Fibroblast of skin of abdomen (primary cell): ENCODE data around the gene CCNB2.
A peak's percentile ranks its signal among the peaks of the same experiment; 100 is the strongest.
"Not testable (repeated sequence)": the region's sequence is repeated elsewhere in the genome, so short reads cannot be mapped to it uniquely, and the experiment has no call there.

ENCODE experiments used
- DNase-seq: peaks from one replicate; pipeline ENCODE4 v3.0.0-alpha.2; 2013

Gene CCNB2

GRCh38 chr15:59133929-59134427, 29.0 kb downstream of the CCNB2 start:
- no peak for DNase-seq

DNA sequence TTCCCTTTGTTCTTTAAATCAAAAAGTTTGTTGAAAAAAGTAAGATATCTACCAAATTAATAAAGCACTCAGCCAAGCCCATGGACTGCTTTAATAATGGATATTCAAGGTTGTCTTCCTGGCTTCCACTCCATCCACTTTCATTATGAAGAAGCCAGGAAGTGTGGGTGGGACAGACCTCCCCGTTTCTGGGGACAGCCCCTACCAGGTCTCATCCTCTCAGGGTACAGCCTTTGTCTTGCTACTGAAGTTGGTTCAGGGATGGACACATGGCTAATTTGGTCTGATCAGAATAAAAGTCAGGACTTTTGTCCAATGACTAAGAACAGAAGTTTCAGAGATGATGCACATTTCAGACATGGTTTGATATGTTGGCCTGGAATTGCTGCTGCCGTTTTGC, 32.6 kb downstream of the CCNB2 start:
- no peak for DNase-seq

DNA sequence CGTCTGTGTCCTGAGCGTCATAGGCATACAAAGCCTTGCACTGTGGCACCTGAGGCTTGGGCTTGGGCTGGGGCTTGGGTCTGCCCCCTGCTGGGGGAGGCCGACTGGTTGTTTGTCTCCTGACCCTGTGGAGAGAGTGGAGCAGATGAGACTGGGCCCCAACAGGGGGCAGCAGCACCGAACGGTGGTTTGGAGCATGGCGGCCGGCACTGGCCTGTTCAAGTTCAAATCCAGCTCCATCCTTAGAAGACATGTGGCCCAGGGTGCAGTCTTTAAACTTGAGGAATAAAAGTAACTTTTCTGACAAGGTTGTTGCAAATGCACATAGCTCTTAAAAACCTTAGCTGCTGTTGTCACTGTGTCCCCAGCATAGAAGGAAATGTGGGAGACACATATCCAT, 33.3 kb downstream of the CCNB2 start:
- peak; percentile 25 for DNase-seq

DNA sequence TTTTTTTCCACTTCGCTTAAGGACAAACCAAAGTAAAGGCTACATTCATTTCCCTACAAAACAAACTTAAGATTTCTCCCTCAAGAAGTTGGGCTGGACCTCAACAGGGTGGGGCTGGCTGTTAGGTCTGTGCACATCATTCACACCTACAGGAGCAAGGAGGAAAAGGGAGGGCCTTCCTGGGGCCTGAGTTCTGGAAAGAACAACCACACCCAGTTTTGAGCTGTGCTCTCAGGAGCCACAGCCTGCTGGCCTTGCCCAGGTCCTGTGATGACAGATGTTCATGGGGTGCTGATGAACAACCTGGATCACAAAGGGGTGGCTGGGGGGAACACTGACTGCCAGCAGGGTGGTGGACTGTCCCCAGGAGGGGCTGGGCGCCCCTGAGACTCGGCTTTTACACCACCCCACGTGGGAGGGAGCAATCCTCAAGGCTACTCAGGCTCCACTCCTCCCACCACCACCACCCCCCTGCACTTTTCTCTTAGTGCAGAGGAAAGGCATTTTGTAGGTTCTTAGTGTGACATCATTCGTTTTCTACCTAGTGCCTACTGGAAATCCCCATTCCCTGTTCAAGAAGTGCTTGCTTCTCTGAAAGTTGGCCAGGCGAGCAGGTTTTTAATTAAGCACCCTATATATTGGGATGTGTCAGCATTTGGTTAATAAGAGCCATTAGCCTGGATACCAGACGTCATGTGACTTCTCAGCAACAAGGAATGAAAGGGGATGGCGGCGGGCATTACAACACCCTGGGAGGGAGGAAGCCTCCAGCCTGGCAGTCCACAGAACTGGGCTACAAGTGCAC, 35.7 kb downstream of the CCNB2 start:
- DNase-seq = peak; percentile 31

DNA sequence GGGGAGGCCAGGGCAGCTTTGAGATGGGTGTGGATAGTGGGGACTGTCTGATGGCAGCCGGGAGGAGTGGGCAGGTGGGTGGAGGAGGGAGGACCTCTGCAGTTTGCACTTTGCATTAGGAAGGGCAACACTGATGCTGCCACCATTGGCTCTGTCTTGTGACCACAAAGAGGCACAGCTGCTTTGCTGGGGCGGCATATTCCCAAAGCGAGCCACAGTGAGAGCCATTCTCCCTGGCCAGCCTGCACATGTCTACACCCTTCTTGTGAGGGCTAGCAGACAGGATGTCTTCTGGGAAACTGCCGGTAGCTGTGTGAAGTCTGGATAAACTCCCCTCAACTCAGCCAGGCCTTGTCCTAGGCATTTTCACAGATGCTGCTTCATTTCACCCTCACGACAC, 38.3 kb downstream of the CCNB2 start:
- DNase-seq = no peak

DNA sequence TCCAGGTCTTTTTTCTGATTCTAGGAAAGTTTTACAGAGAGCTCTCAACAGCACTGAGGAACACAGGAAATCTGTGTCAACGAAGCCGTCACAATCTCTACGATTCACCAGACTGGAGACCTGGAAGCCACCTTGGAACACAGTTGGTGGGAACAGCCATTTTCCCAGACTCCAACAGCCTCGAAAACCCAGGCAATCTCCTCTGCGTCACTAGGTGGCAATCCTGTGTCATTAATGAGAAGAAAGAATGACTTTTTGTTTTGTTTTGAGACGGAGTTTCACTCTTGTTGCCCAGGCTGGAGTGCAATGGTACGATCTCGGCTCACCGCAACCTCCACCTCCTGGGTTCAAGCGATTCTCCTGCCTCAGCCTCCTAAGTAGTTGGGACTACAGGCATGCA, 39.6 kb downstream of the CCNB2 start:
- DNase-seq = not testable (repeated sequence)

DNA sequence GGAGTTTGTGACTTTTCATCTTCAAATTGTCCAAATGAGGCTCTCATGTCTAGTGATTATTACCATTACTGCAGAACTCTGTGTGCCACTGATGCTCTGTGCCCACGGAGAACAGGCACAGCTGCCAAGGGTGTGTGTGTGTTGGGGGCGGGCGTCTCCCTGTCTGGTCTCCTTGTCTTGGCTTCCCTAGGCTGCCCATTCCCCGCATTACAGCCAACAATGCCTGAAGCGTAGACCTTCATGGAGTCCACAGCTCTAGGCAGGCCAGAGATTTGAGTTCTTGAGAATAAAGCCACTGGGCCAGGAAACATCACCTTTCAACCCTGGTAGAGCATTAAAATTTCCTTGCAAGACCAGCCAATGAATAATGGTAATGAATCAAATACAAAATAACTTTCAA, 42.7 kb downstream of the CCNB2 start:
- no peak for DNase-seq

DNA sequence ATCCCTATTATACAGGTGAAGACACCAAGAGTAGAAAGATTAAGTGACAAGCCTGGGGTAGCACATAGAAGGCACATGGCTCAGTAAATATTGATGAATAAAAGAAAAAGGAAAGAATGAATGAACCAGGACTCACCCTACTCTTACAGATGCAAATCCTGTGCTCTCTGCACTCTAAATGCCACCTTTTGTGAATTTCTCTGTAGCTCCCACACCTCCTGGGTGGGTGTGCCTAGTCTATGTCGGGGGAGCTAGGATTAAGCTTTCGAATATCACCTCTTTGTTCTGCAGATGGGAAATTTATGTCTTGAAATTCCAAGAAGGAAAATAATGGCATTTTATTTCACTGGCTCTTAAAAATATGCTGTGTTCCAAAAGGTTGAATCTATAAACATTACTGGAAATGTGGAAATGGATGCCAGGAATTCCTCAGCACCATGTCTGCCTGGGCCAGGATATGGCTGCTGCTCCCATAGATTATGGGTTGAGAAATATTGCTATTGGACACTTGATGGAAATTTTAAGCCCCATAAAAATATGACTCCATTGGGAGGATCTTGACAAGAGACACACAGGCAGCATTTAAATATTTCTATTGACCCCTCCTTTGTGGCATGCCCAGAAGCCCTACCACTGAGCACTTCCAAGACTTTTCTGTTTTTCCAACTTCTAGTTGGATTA, 43.3 kb downstream of the CCNB2 start:
- DNase-seq = peak; percentile 70

- no peak for DNase-seq
These were observed 45.2 kb downstream of the CCNB2 start for GRCh38 chr15:59150185-59150584.

GRCh38 chr15:59152694-59153450, 47.9 kb downstream of the CCNB2 start:
- no peak for DNase-seq

GRCh38 chr15:59153466-59153865, 48.5 kb downstream of the CCNB2 start:
- DNase-seq = no peak

DNA sequence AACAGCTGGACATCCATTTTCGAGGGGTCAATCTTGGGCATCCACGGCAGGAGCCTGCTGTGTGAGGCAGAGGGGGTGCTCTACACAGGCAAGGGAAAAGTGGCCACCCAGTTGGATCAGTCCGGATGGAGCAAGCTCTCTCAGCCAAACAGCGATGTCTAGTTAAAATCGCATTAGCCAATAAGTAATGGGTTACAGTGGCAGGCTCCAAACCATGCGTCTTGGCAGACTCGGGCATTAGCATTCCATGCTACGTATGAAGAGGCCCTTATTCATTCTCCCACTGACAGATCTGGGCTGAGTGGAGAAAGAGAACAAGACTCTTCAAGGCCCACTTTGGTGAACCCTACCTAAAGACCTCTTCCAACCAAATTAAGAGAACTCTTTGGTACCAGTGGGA, 49.3 kb downstream of the CCNB2 start:
- DNase-seq = no peak

GRCh38 chr15:59155431-59155830, 50.5 kb downstream of the CCNB2 start:
- DNase-seq = no peak

DNA sequence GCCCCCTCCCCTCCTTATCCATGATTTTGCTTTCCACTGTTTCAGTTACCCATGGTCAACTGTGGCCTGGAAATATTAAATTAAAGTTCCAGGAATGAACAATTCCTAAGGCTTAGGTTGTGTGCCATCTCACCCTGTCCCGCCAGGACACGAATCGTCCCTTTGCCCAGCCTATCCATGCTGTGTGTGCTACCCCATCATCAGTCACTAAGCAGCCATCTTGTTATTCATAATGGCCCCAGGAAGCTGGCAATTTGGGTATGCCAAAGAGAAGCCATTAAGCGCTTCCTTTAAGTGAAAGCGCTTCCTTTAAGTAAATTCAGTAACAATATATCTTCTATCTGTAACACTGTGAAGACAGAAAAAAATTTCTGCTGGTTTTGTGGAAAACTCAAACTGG, 52.5 kb downstream of the CCNB2 start:
- no peak for DNase-seq

DNA sequence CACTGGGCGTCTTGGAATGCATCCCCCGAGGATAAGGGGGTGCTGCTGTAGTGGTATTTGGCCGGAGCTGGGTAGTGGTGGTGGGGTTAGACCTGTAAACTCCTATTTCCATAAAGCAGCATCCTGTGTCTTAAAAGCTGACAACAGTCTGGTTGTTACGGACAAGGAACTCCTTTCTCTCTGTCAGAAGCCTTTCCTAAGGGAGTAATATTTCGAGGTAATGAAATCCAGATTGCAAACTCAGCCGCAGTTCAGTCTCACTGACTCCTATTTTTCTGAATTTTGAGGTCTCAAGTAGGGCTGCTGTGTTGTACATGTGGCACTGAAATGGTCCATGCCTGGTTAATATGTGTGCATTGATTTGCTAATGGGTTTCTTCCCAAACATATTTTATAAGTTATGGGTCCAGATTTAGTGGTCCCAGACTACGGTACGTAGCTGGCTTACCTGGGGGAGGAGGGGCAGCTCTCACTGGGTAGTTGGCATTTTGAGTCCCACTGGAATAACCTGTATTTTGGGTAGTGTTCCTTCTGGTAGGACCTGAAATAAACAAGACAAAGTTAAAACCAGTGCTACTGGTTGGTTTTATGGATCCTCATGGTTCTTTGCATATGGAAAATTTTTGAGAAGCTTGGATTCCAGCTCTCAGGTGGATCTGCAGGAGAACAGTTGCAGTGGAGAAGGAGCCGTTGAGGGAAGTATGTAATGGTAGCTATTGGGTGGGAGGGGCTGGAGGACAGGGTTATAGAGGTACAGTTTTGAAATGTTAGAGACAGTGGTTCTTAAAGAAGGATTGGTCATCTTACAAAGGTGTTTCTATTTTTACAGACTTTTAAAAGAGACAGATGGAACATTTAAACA, 53.1 kb downstream of the CCNB2 start:
- DNase-seq = peak; percentile 43

GRCh38 chr15:59158701-59159034, 53.7 kb downstream of the CCNB2 start:
- no peak for DNase-seq

DNA sequence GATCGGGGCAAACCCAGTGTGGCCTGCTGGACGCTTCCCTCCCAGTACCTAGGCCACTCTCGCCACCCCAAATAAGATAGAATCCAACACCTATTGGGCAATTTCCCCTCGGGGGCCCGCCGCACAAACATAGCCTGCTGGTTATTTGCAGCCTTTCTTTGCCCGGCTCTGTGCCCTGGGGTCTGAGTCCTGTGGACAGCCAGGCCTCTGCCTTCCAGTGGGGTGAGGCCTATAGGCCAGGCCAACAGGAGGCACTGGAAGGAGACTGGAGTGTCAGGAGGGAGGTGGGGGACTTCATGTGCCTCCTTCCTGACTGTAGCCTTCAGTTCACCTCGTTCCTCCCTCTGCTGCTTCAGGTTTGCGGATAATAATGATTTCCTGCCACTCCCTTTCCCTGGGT, 54.3 kb downstream of the CCNB2 start:
- no peak for DNase-seq

DNA sequence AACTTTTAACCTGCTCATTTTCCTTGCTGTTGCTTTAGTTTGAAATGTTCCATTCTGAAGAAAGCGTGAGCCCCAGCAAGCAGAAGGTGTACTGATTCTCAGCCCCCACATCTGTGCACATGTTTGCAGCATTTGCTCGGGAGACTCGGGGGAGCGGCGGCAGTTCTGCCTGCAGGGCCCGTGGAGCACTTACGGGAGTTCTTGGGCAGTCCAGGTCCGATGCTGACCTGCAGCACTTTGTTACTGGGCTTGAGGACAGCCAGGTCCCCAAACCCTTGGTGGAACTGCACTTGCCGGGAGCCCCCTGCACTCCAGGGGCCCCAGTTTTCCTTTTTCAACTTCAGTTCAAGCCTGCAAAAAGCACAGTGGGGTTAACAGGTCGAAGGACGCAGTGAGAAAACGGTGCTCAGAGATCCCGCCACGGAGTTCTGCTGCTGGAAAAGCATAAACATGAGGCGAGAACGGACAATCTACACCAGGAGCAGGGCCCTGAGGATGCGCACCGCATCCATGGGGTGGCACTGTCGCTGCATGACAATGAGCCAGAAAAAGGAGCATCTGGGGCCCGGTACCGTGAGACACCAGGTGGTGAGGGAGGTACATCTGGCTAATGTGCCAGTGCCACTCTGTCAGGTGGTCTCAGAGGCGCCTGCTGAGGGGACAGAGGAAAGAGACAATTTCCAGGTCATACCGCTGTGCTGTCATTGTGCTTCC, 56.1 kb downstream of the CCNB2 start:
- no peak for DNase-seq

GRCh38 chr15:59162080-59162479, 57.1 kb downstream of the CCNB2 start:
- not testable (repeated sequence) for DNase-seq

GRCh38 chr15:59165726-59166125, 60.8 kb downstream of the CCNB2 start:
- DNase-seq = no peak

GRCh38 chr15:59166166-59166565, 61.2 kb downstream of the CCNB2 start:
- no peak for DNase-seq
